Neural cell (in vitro differentiated cells): ENCODE data around the gene SND1. TPM values are rescaled to one million over a fixed set of nuclear protein-coding genes. Genes with fewer than 3 reads are reported as not detected.

Source experiments
- H2AFZ ChIP-seq: fragments of 200-600, 300-800 bp; sonication (generic), shearing (Covaris generic); 2 replicates; pipeline ENCODE4 v1.6.0; 2014; ENCODE audit warnings: low read depth, mild to moderate bottlenecking, antibody characterized with exemption, low read length, moderate library complexity
- H3F3A ChIP-seq: fragments of 200-600 bp; shearing (Covaris generic); 2 replicates; pipeline ENCODE4 v1.6.1; 2016; ENCODE audit warnings: mild to moderate bottlenecking, moderate library complexity, mixed read lengths, antibody characterized with exemption, low read length; ENCODE audit not compliant: insufficient read depth, poor library complexity, severe bottlenecking
- H3K27ac ChIP-seq: fragments of 200-600, 300-800 bp; sonication (generic), shearing (Covaris generic); 2 replicates; pipeline ENCODE4 v1.5.1; 2014; ENCODE audit warnings: mild to moderate bottlenecking, low read length, moderate library complexity
- H3K27me3 ChIP-seq: fragments of 300-800, 200-600 bp; sonication (generic), shearing (Covaris generic); 2 replicates; pipeline ENCODE4 v1.6.0; 2014; ENCODE audit warnings: mild to moderate bottlenecking, low read depth, low read length, moderate library complexity; ENCODE audit not compliant: insufficient read depth
- H3K36me3 ChIP-seq: fragments of 300-800, 200-600 bp; sonication (generic), shearing (Covaris generic); 2 replicates; pipeline ENCODE4 v1.5.1; 2014; ENCODE audit warnings: mild to moderate bottlenecking, antibody characterized with exemption, low read length, moderate library complexity; ENCODE audit not compliant: insufficient read depth
- H3K4me2 ChIP-seq: fragments of 300-800, 200-600 bp; sonication (generic), shearing (Covaris generic); 2 replicates; pipeline ENCODE4 v1.6.0; 2014; ENCODE audit warnings: mild to moderate bottlenecking, low read length
- H3K4me3 ChIP-seq: fragments of 300-800, 200-600 bp; sonication (generic), shearing (Covaris generic); 2 replicates; pipeline ENCODE4 v1.5.1; 2014; ENCODE audit warnings: mild to moderate bottlenecking, low read length, moderate library complexity
- H3K79me2 ChIP-seq: fragments of 200-600 bp; shearing (Covaris generic); replicated peaks from 2 replicates; pipeline ENCODE4 v1.6.0; 2014; ENCODE audit warnings: mild to moderate bottlenecking, low read length, moderate library complexity; ENCODE audit not compliant: insufficient read depth
- H3K9ac ChIP-seq: fragments of 300-800, 200-600 bp; sonication (generic), shearing (Covaris generic); 2 replicates; pipeline ENCODE4 v1.6.1; 2016; ENCODE audit warnings: mild to moderate bottlenecking, low read length, mixed read lengths
- H3K9me2 ChIP-seq: fragments of 200-600 bp; shearing (Covaris generic); 2 replicates; pipeline ENCODE4 v1.6.1; 2016; ENCODE audit warnings: mild to moderate bottlenecking, low read length, mixed read lengths; ENCODE audit not compliant: insufficient read depth
- H3K9me3 ChIP-seq: fragments of 200-600, 300-800 bp; sonication (generic), shearing (Covaris generic); 2 replicates; pipeline ENCODE4 v1.6.1; 2016; ENCODE audit warnings: mild to moderate bottlenecking, mixed run types, low read length, moderate library complexity, mixed read lengths
- H4K20me1 ChIP-seq: fragments of 200-600 bp; shearing (Covaris generic); 2 replicates; pipeline ENCODE4 v1.6.1; 2016; ENCODE audit warnings: mild to moderate bottlenecking, mixed run types; ENCODE audit not compliant: insufficient read depth
- CTCF ChIP-seq: fragments of 450-650 bp; IDR thresholded peaks from 2 replicates; pipeline ENCODE4 v1.5.1; 2014; ENCODE audit warnings: antibody characterized with exemption, mild to moderate bottlenecking, moderate library complexity; ENCODE audit not compliant: poor library complexity, severe bottlenecking
- EP300 ChIP-seq: fragments of 450-650 bp; conservative IDR thresholded peaks from 2 replicates; pipeline ENCODE4 v1.6.1; 2014; ENCODE audit warnings: antibody characterized with exemption, mild to moderate bottlenecking, moderate library complexity; ENCODE audit not compliant: poor library complexity, severe bottlenecking
- EZH2 ChIP-seq: fragments of 200-600, 300-800 bp; shearing (Covaris generic), sonication (generic); IDR thresholded peaks from 2 replicates; pipeline ENCODE4 v1.6.1; 2014; ENCODE audit warnings: antibody characterized with exemption, low read length, borderline replicate concordance, mild to moderate bottlenecking; ENCODE audit not compliant: insufficient read depth, poor library complexity, severe bottlenecking
- MXI1 ChIP-seq: fragments of 450-650 bp; conservative IDR thresholded peaks from 2 replicates; pipeline ENCODE4 v1.6.1; 2014; ENCODE audit warnings: antibody characterized with exemption, mild to moderate bottlenecking; ENCODE audit not compliant: poor library complexity, severe bottlenecking
- POLR2AphosphoS5 ChIP-seq: IDR thresholded peaks from 2 replicates; pipeline ENCODE4 v1.6.1; 2012
- RAD21 ChIP-seq: fragments of 450-650 bp; conservative IDR thresholded peaks from 2 replicates; pipeline ENCODE4 v1.6.1; 2014; ENCODE audit warnings: antibody characterized with exemption, mild to moderate bottlenecking, moderate library complexity
- REST ChIP-seq: IDR thresholded peaks from 2 replicates; pipeline ENCODE4 v1.6.1; 2012; ENCODE audit warnings: borderline replicate concordance
- SMC3 ChIP-seq: fragments of 450-650 bp; conservative IDR thresholded peaks from 2 replicates; pipeline ENCODE4 v1.6.1; 2014; ENCODE audit warnings: antibody characterized with exemption, mild to moderate bottlenecking, moderate library complexity; ENCODE audit not compliant: poor library complexity
- TAF1 ChIP-seq: IDR thresholded peaks from 2 replicates; pipeline ENCODE4 v1.6.1; 2012; ENCODE audit warnings: low read depth
- polyA plus RNA-seq: library from polyadenylated mRNA; depleted of rRNA; stranded (reverse); fragments of >200 nt; gene quantifications from 2 replicates; pipeline ENCODE4 v1.2.3, GENCODE V29; 2014

Gene SND1
- polyA plus RNA-seq, 1 donor from 2014 or later = 37.4 TPM

DNA sequence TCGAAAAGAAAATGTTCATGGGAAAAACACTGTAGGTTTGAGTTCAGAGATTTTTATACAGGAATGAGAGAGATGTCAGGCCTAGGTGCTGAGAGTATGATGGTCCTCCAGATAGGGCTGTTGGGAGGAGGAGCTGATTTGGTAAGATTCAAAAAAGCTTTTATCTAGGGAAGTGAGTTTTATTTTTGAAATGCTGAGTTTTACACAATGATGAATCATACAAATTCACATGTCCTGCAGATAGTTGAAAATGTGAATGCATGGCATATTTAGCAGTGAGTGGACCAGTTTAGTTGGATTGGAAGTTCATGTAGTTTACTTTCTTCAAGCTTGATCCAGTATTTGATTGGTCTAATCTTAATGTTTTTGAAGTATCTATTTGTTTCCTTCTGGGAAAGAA lies 224.4 kb downstream of the SND1 start:
- no peaks in the 10 kb centered on the region for H3F3A ChIP-seq
- no peaks in the 10 kb centered on the region for H4K20me1 ChIP-seq

DNA sequence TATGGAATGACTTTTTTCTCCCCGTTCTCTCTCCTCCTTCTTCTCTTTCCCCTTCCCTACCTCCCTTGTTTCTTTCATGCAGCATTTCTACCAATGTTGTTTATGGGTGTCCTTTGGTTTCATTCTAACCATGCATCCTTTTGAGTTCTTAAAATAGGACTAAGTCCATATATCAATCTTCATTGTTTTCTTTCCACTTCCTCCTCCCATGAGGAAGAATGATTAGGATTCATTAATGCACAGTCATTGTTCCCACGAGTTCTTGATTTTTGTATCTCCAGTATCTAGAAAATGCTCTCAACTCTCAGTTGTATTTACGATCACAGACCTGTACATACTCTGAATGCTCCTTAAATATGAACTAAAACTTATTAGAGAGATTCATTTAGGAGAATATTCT lies 226.0 kb downstream of the SND1 start:
- Histone ChIP-seq H3K9me2 (no peaks in the 10 kb centered on the region), H4K20me1 (no peaks in the 10 kb centered on the region), H2AFZ (no peak overlapping the region), H3K4me3 (no peak overlapping the region), H3K79me2 (no peaks in the 10 kb centered on the region), H3K36me3 (no peaks in the 10 kb centered on the region), H3K27ac (no peak overlapping the region), H3K9me3 (no peaks in the 10 kb centered on the region), H3K27me3 (no peaks in the 10 kb centered on the region), H3K4me2 (no peak overlapping the region), H3F3A (no peaks in the 10 kb centered on the region), H3K9ac (no peak overlapping the region)
- TF ChIP-seq TAF1 (no peak), EZH2 (no peak), RAD21 (no peak), REST (no peak), SMC3 (no peak), CTCF (no peak)

More for the DNA sequence above, 224.4 kb downstream of the SND1 start:
- Histone ChIP-seq H3K36me3 (no peaks in the 10 kb centered on the region), H3K27ac (no peak overlapping the region), H3K4me2 (no peak overlapping the region), H3K9ac (no peak overlapping the region), H2AFZ (no peak overlapping the region), H3K4me3 (no peak overlapping the region), H3K27me3 (no peaks in the 10 kb centered on the region), H3K79me2 (no peaks in the 10 kb centered on the region), H3K9me3 (no peaks in the 10 kb centered on the region), H3K9me2 (no peaks in the 10 kb centered on the region)
- no peak for TF ChIP-seq TAF1
- TF ChIP-seq SMC3 = no peak
- TF ChIP-seq EP300 = no peak
- no peak for TF ChIP-seq POLR2AphosphoS5
- TF ChIP-seq MXI1 = no peak
- TF ChIP-seq RAD21 = no peak
- TF ChIP-seq CTCF = no peak
- TF ChIP-seq REST = no peak
- no peak for TF ChIP-seq EZH2
